ENCODE measurements around the gene UVSSA. TPM values are rescaled to one million over a fixed set of nuclear protein-coding genes. Genes with fewer than 3 reads are reported as not detected.

UVSSA gene
- total and polyA plus RNA-seq, 2 donors (not counting 1 experiment from before 2014, with no cell fraction given) = 4.6 to 7.6 TPM

DNA sequence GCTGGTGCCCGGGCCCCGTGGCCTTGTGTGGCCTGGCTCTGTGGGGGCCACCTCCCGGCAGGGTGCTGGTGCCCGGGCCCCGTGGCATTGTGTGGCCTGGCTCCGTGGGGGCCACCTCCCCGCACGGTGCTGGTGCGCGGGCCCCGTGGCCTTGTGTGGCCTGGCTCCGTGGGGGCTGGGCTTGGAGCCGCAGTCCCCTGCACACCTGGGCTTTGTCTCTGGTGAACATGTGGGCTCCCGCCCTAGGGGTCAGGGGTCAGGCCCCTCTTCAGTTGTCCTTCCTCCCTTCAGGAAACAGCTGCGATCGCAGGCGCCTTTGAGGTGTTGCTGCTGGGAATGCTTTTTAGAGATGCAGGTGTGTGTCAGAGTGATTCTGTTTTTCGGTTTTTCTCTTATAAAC is 17.2 kb downstream of the UVSSA start:
- H3K79me2 ChIP-seq (ENCODE audit: control insufficient read depth, insufficient read depth, low read length) = no peaks in the 10 kb centered on the region
- no peak for TF ChIP-seq EZH2 (IDR thresholded peaks at IDR 0.05; ENCODE audit: low read length, missing control alignments)
- TF ChIP-seq, protein P1, sequence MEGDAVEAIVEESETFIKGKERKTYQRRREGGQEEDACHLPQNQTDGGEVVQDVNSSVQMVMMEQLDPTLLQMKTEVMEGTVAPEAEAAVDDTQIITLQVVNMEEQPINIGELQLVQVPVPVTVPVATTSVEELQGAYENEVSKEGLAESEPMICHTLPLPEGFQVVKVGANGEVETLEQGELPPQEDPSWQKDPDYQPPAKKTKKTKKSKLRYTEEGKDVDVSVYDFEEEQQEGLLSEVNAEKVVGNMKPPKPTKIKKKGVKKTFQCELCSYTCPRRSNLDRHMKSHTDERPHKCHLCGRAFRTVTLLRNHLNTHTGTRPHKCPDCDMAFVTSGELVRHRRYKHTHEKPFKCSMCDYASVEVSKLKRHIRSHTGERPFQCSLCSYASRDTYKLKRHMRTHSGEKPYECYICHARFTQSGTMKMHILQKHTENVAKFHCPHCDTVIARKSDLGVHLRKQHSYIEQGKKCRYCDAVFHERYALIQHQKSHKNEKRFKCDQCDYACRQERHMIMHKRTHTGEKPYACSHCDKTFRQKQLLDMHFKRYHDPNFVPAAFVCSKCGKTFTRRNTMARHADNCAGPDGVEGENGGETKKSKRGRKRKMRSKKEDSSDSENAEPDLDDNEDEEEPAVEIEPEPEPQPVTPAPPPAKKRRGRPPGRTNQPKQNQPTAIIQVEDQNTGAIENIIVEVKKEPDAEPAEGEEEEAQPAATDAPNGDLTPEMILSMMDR (conservative IDR thresholded peaks at IDR 0.05 in 1 of 2, IDR thresholded peaks at IDR 0.05 in 1 of 2; ENCODE audit: low read depth in 1 of 2, low read length in 2 of 2) = no peak
- no peaks in the 10 kb centered on the region for H3K9me3 ChIP-seq (ENCODE audit: control insufficient read depth, insufficient read depth, low read depth, low read length)
- no peak overlapping the region for H3K27ac ChIP-seq (ENCODE audit: insufficient read depth, low read length)
- H4K20me1 ChIP-seq (ENCODE audit: control insufficient read depth, extremely low read depth, insufficient read depth, low read length) = no peaks in the 10 kb centered on the region
- no peaks in the 10 kb centered on the region for H3K27me3 ChIP-seq (ENCODE audit: control insufficient read depth, insufficient read depth, low read length)
- H3K36me3 ChIP-seq (ENCODE audit: control insufficient read depth, insufficient read depth, low read length) = peaks cover 5% of the 10 kb centered on the region
- H3K4me3 ChIP-seq (replicated peaks in 1 of 4; ENCODE audit: control extremely low read depth in 1 of 4, insufficient read depth in 1 of 4, low read depth in 3 of 4, low read length in 4 of 4) = no peak overlapping the region
- no peak overlapping the region for H3K9ac ChIP-seq (ENCODE audit: insufficient read depth, low read length)
- no peak overlapping the region for H3K4me2 ChIP-seq (ENCODE audit: extremely low read depth, insufficient read depth, low read length)
- DNase-seq (ENCODE audit: low read depth in 2 of 2) = no peak
- H3K4me1 ChIP-seq (ENCODE audit: control insufficient read depth, extremely low read depth, insufficient read depth, low read length) = no peaks in the 10 kb centered on the region
- H2AFZ ChIP-seq (ENCODE audit: low read length) = no peak overlapping the region

DNA sequence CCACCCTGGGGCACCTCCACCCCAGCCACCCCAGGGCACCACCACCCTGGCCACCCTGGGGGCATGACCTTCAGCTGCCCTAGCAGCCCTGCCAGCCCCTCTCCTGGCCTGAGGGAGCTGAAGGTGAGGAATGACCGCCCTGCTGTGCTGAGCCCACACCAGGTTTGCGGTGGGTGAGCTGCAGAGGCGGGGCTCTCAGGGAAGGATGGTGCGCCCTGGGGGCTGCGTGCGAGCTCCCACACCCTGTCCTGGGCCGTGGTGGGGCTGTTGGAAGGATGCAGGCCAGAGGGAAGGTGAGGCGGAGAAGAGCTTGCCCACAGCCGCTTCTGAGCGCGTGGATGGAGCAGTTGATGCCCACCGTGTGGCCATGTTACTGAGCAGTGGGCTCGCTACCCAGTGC is 17.7 kb downstream of the UVSSA start:
- Histone ChIP-seq H3K9ac (ENCODE audit: insufficient read depth, low read length) (no peak overlapping the region), H3K79me2 (ENCODE audit: control insufficient read depth, insufficient read depth, low read length) (no peaks in the 10 kb centered on the region), H3K36me3 (ENCODE audit: control insufficient read depth, insufficient read depth, low read length) (peaks cover 5% of the 10 kb centered on the region), H3K27me3 (ENCODE audit: control insufficient read depth, insufficient read depth, low read length) (no peaks in the 10 kb centered on the region), H3K27ac (ENCODE audit: insufficient read depth, low read length) (no peak overlapping the region), H3K4me3 (replicated peaks in 1 of 4; ENCODE audit: control extremely low read depth in 1 of 4, insufficient read depth in 1 of 4, low read depth in 3 of 4, low read length in 4 of 4) (no peak overlapping the region), H3K4me1 (ENCODE audit: control insufficient read depth, extremely low read depth, insufficient read depth, low read length) (no peaks in the 10 kb centered on the region), H3K9me3 (ENCODE audit: control insufficient read depth, insufficient read depth, low read depth, low read length) (no peaks in the 10 kb centered on the region), H3K4me2 (ENCODE audit: extremely low read depth, insufficient read depth, low read length) (no peak overlapping the region), H4K20me1 (ENCODE audit: control insufficient read depth, extremely low read depth, insufficient read depth, low read length) (no peaks in the 10 kb centered on the region), H2AFZ (ENCODE audit: low read length) (no peak overlapping the region)
- DNase-seq (ENCODE audit: low read depth in 2 of 2) = no peak
- TF ChIP-seq EZH2 (IDR thresholded peaks at IDR 0.05; ENCODE audit: low read length, missing control alignments) = no peak
- TF ChIP-seq, protein P1 (conservative IDR thresholded peaks at IDR 0.05 in 1 of 2, IDR thresholded peaks at IDR 0.05 in 1 of 2; ENCODE audit: low read depth in 1 of 2, low read length in 2 of 2) = no peak

DNA sequence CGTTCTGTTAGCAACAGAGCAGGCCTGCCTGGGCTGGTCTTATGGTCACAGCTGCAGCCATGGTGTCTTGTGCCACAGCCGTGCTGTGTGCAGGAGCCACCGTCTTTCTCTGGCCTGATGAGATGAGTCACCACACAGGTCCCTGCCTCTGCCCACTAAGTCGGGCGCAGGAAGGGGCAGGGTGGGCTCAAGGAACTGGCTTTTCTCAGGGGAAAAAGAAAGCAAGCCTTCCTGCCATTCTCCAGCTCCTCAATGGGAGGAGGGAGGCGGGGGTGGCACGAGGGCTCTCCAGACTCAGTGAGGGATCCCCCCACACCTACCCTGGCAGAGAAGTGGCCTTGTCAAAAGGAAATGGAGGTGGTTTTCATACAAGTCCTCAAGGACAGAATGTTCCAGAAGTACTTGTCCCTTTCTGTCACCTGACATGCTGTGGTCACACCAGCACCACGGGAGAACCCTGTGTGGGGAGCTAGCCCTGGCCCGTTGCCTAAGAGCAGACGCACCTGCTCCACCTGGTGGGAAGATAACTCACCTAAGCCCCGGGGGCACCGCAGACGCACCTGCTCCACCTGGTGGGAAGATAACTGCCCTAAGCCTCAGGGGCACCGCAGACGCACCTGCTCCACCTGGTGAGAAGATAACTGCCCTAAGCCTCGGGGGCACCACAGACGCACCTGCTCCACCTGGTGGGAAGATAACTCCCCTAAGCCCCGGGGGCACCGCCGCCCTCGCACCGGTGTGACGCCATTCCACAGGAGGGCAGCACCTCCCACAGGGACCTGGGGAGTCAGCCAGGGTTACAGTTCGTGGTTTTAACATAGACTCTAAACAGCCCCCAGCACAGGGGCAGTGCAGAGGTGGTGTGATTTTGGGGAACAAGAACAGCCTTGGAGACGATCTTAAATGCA is 18.5 kb downstream of the UVSSA start:
- H3K27me3 ChIP-seq (ENCODE audit: control insufficient read depth, insufficient read depth, low read length) = no peaks in the 10 kb centered on the region
- no peaks in the 10 kb centered on the region for H3K4me1 ChIP-seq (ENCODE audit: control insufficient read depth, extremely low read depth, insufficient read depth, low read length)
- DNase-seq (ENCODE audit: low read depth in 2 of 2) = no peak
- peaks cover 5% of the 10 kb centered on the region for H3K36me3 ChIP-seq (ENCODE audit: control insufficient read depth, insufficient read depth, low read length)
- H4K20me1 ChIP-seq (ENCODE audit: control insufficient read depth, extremely low read depth, insufficient read depth, low read length) = no peaks in the 10 kb centered on the region
- no peaks in the 10 kb centered on the region for H3K79me2 ChIP-seq (ENCODE audit: control insufficient read depth, insufficient read depth, low read length)
- no peak overlapping the region for H3K4me3 ChIP-seq (replicated peaks in 1 of 4; ENCODE audit: control extremely low read depth in 1 of 4, insufficient read depth in 1 of 4, low read depth in 3 of 4, low read length in 4 of 4)
- H3K4me2 ChIP-seq (ENCODE audit: extremely low read depth, insufficient read depth, low read length) = no peak overlapping the region
- TF ChIP-seq, protein P1 (conservative IDR thresholded peaks at IDR 0.05 in 1 of 2, IDR thresholded peaks at IDR 0.05 in 1 of 2; ENCODE audit: low read depth in 1 of 2, low read length in 2 of 2) = no peak
- no peak for TF ChIP-seq EZH2 (IDR thresholded peaks at IDR 0.05; ENCODE audit: low read length, missing control alignments)
- H3K9ac ChIP-seq (ENCODE audit: insufficient read depth, low read length) = no peak overlapping the region
- H3K9me3 ChIP-seq (ENCODE audit: control insufficient read depth, insufficient read depth, low read depth, low read length) = no peaks in the 10 kb centered on the region
- no peak overlapping the region for H3K27ac ChIP-seq (ENCODE audit: insufficient read depth, low read length)
- no peak overlapping the region for H2AFZ ChIP-seq (ENCODE audit: low read length)

All from fibroblast of lung (primary cell).